Measurements from ENCODE around the gene RTP2.

DNA sequence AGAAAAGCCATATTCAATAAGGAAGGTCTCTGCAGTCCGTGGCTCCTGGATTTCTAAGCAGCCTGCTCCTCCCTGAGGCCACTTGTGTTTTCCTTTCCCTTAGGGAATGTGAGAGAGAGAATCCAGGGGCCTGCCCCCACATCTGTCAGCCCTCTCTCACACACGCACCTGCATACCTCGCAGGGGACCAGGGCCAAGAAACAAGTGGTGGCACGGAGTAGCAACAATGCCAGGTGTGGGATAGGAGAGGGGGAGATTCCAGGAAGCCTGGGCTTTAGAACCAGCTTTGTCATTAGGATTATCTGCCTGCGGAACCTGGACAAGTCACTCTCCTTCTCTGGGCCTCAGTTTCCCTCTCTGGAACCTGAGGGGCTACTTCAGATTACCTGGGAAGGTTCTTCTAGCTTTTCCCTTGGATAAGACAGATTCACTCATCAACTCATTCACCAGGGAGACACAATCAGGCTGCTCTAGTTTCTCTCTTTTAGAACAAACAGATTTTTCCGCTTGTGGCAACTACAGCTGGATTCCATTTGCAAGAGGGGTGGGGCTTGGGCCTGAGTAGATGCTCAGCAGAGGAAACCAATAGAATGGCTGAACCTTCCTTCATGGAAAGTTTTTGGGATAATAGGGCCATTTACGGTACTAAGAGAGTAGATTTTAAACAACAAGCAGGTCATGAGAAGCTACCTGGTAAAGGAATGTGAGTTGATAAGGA lies 23.5 kb upstream of the RTP2 start:
- TF ChIP-seq, protein P1, sequence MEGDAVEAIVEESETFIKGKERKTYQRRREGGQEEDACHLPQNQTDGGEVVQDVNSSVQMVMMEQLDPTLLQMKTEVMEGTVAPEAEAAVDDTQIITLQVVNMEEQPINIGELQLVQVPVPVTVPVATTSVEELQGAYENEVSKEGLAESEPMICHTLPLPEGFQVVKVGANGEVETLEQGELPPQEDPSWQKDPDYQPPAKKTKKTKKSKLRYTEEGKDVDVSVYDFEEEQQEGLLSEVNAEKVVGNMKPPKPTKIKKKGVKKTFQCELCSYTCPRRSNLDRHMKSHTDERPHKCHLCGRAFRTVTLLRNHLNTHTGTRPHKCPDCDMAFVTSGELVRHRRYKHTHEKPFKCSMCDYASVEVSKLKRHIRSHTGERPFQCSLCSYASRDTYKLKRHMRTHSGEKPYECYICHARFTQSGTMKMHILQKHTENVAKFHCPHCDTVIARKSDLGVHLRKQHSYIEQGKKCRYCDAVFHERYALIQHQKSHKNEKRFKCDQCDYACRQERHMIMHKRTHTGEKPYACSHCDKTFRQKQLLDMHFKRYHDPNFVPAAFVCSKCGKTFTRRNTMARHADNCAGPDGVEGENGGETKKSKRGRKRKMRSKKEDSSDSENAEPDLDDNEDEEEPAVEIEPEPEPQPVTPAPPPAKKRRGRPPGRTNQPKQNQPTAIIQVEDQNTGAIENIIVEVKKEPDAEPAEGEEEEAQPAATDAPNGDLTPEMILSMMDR (IDR thresholded peaks at IDR 0.05 in 2 of 3, conservative IDR thresholded peaks at IDR 0.05 in 1 of 3; ENCODE audit: borderline replicate concordance in 1 of 3, insufficient read depth in 1 of 3, low read depth in 2 of 3, low read length in 2 of 3): no peak
- no peak for TF ChIP-seq EZH2phosphoT487 (IDR thresholded peaks at IDR 0.05; ENCODE audit: borderline replicate concordance)
- no peak for TF ChIP-seq POLR2A (IDR thresholded peaks at IDR 0.05; ENCODE audit: borderline replicate concordance, extremely low read depth, insufficient read depth, insufficient read length)
- TF ChIP-seq JUND (IDR thresholded peaks at IDR 0.05): no peak
- TF ChIP-seq ELF1 (IDR thresholded peaks at IDR 0.05; ENCODE audit: borderline replicate concordance, low read depth): no peak
- TF ChIP-seq SP1 (IDR thresholded peaks at IDR 0.05; ENCODE audit: low read depth): no peak
- TF ChIP-seq, protein P2, sequence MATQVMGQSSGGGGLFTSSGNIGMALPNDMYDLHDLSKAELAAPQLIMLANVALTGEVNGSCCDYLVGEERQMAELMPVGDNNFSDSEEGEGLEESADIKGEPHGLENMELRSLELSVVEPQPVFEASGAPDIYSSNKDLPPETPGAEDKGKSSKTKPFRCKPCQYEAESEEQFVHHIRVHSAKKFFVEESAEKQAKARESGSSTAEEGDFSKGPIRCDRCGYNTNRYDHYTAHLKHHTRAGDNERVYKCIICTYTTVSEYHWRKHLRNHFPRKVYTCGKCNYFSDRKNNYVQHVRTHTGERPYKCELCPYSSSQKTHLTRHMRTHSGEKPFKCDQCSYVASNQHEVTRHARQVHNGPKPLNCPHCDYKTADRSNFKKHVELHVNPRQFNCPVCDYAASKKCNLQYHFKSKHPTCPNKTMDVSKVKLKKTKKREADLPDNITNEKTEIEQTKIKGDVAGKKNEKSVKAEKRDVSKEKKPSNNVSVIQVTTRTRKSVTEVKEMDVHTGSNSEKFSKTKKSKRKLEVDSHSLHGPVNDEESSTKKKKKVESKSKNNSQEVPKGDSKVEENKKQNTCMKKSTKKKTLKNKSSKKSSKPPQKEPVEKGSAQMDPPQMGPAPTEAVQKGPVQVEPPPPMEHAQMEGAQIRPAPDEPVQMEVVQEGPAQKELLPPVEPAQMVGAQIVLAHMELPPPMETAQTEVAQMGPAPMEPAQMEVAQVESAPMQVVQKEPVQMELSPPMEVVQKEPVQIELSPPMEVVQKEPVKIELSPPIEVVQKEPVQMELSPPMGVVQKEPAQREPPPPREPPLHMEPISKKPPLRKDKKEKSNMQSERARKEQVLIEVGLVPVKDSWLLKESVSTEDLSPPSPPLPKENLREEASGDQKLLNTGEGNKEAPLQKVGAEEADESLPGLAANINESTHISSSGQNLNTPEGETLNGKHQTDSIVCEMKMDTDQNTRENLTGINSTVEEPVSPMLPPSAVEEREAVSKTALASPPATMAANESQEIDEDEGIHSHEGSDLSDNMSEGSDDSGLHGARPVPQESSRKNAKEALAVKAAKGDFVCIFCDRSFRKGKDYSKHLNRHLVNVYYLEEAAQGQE (IDR thresholded peaks at IDR 0.05; ENCODE audit: low read depth): no peak
